K562 (cell line): ENCODE measurements around the gene SORT1. TPM values are rescaled to one million over a fixed set of nuclear protein-coding genes. Genes with fewer than 3 reads are reported as not detected.
A peak's percentile ranks its signal among the peaks of the same experiment; 100 is the strongest.

Experiments
- ARID2 ChIP-seq: fragments of 450-650 bp; IDR thresholded peaks from 2 replicates; pipeline ENCODE4 v1.6.1; 2017; ENCODE audit warnings: antibody characterized with exemption, mild to moderate bottlenecking
- BACH1 ChIP-seq: fragments of 200-800 bp; sonication (Bioruptor generic); IDR thresholded peaks from 2 replicates; pipeline ENCODE4 v1.6.1; 2016; ENCODE audit warnings: missing genetic modification characterization, missing compliant biosample characterization
- CBX8 ChIP-seq: fragments of 200-600 bp; sonication (generic); IDR thresholded peaks from 2 replicates; pipeline ENCODE4 v1.6.1; 2012; ENCODE audit warnings: borderline replicate concordance, mixed run types, low read depth, mild to moderate bottlenecking, moderate library complexity, mixed read lengths, low read length, control low read depth, inconsistent platforms; ENCODE audit not compliant: poor library complexity, severe bottlenecking; ENCODE audit errors: extremely low read depth
- CSDE1 ChIP-seq, 2 experiments: fragments of 450-650 bp; IDR thresholded peaks; 2 replicates each; pipeline ENCODE4 v1.6.1; 2016; ENCODE audit warnings: mild to moderate bottlenecking in 1 of 2
- DDX20 ChIP-seq: fragments of 450-650 bp; IDR thresholded peaks from 2 replicates; pipeline ENCODE4 v1.6.1; 2016; ENCODE audit warnings: missing genetic modification characterization, low read depth, mild to moderate bottlenecking, missing compliant biosample characterization, moderate library complexity
- HNRNPK ChIP-seq: fragments of 200-400 bp; formaldehyde crosslinking; IDR thresholded peaks from one replicate; pipeline ENCODE4 v1.6.1; 2018; ENCODE audit warnings: mild to moderate bottlenecking, low read depth, low read length; ENCODE audit not compliant: poor library complexity, severe bottlenecking
- PPARD ChIP-seq: fragments of 250-450 bp; sonication (Bioruptor Pico); IDR thresholded peaks from 2 replicates; pipeline ENCODE4 v1.8.0; 2022; ENCODE audit warnings: inconsistent platforms, mild to moderate bottlenecking, moderate library complexity
- RBM39 ChIP-seq: fragments of 200-400 bp; formaldehyde crosslinking; optimal IDR thresholded peaks from 2 replicates; pipeline ENCODE3; 2018; ENCODE audit warnings: low read depth, low read length
- REST ChIP-seq, 2 experiments: fragments of 450-650 bp; formaldehyde crosslinking in 1 of 2; IDR thresholded peaks; 2 replicates each; pipeline versions ENCODE4 v1.4.0 to v1.6.1; 2014 to 2020; ENCODE audit warnings: mild to moderate bottlenecking in 2 of 2, borderline replicate concordance in 1 of 2, low read depth in 1 of 2
- ZFP91 ChIP-seq: sonication (generic); formaldehyde crosslinking; IDR thresholded peaks from 2 replicates; pipeline ENCODE4 v1.8.0; 2022; ENCODE audit warnings: mild to moderate bottlenecking, missing genetic modification reagents
- ZNF609 ChIP-seq: sonication (generic); formaldehyde crosslinking; IDR thresholded peaks from 2 replicates; pipeline ENCODE4 v1.8.1; 2023; ENCODE audit warnings: missing genetic modification reagents, mild to moderate bottlenecking, borderline replicate concordance
- polyA plus RNA-seq, 8 experiments: library from polyadenylated mRNA; depleted of rRNA in 4 of 8; stranded (reverse) in 5 of 8; unstranded in 3 of 8; fragments of >200 nt; fragmentation: Nextera tagmentation in 2 of 8; fragmentation: Illumina TruSeq in 1 of 8; extraction: Ambion mirVana in 2 of 8; extraction: Trizol in 1 of 8; gene quantifications; 2 replicates each; pipeline versions ENCODE4 v1.2.1 to v1.2.3, GENCODE V29; 2011 to 2014; ENCODE audit warnings: inconsistent platforms in 1 of 8, missing spikeins in 1 of 8
- total RNA-seq, 7 experiments: library from RNA; depleted of rRNA in 6 of 7; stranded (reverse); fragments of >200 nt in 6 of 7; fragmentation: Illumina TruSeq in 2 of 7; extraction: Trizol in 2 of 7; gene quantifications; 2 replicates each; pipeline versions ENCODE4 v1.2.1 to v1.2.3, GENCODE V29; 2011 to 2021; ENCODE audit warnings: low replicate concordance in 1 of 7

SORT1 gene
- total and polyA plus RNA-seq, 9 of the 15 experiments (the other 6 are each of a cell fraction or from before 2014, with no cell fraction given), result 27.4 to 112 (median 65.0) TPM

GRCh38 chr1:109399326-109399957, 1.7 kb upstream of the SORT1 start (continued):
- peak; percentile 86; the same call in 1 of the 2 replicates for TF ChIP-seq REST (IDR thresholded peaks at IDR 0.05; ENCODE audit: borderline replicate concordance)
- no peak for TF ChIP-seq REST (CRISPR knock-in tag; IDR thresholded peaks at IDR 0.05; ENCODE audit: low read depth)
- no peak for TF ChIP-seq ZNF609 (CRISPR knock-in tag)
- TF ChIP-seq ZFP91 (CRISPR knock-in tag), result no peak
- TF ChIP-seq BACH1 (tag), result no peak
- TF ChIP-seq HNRNPK, result no peak
- TF ChIP-seq CBX8, result no peak
- no peak for TF ChIP-seq CSDE1 (IDR thresholded peaks at IDR 0.05)
- no peak; the same call in 1 of the 2 replicates for TF ChIP-seq ARID2
- TF ChIP-seq PPARD (CRISPR knock-in tag), result no peak
- TF ChIP-seq DDX20 (tag), result no peak
- TF ChIP-seq RBM39, result no peak
